Stimulated activated memory B cell treated with anti-CD40 and anti-IgM and Interleukin-4, amounts not matched to agents 10 μg/mL and 1 μg/mL and 100 μg/mL, for 72 hours (primary cell): ENCODE measurements around the gene SVOPL.
A peak's percentile ranks its signal among the peaks of the same experiment; 100 is the strongest.

Experiments used
- ATAC-seq: fragments of 150-1000 bp; cut with Tn5 transposase; 2 replicates; pipeline ENCODE4 v1.10.0; 2021
- H3K27ac Mint-ChIP-seq: one replicate; pipeline ENCODE4 v1.8.0; 2022; ENCODE audit warnings: mild to moderate bottlenecking, mixed read lengths
- H3K27me3 Mint-ChIP-seq: one replicate; pipeline ENCODE4 v1.8.0; 2022; ENCODE audit warnings: mixed read lengths
- H3K36me3 Mint-ChIP-seq: one replicate; pipeline ENCODE4 v1.8.0; 2022; ENCODE audit warnings: mixed read lengths
- H3K4me1 Mint-ChIP-seq: one replicate; pipeline ENCODE4 v1.8.0; 2022; ENCODE audit warnings: mixed read lengths
- H3K4me3 Mint-ChIP-seq: one replicate; pipeline ENCODE4 v1.8.0; 2022; ENCODE audit warnings: mild to moderate bottlenecking, moderate library complexity, mixed read lengths
- H3K9me3 Mint-ChIP-seq: one replicate; pipeline ENCODE4 v1.8.0; 2022; ENCODE audit warnings: mixed read lengths

Gene SVOPL

DNA sequence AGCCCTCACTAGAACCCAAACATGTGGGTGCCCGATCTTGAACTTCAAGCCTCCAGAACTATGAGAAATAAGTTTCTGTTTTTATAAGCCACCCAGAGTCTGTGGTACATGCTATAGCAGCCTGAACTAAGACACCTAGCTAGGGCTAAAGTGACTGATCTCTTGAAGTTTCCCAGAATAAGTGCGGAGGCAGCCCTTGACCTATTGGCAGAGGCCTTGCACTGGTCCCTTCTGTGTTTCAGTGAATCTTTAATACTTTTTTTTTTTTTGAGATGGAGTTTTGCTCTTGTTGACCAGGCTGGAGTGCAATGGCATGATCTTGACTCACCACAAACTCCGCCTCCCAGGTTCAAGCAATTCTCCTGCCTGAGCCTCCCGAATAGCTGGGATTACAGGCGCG, 85.1 kb downstream of the SVOPL start:
- H3K27ac Mint-ChIP-seq = no peak overlapping the region
- H3K4me3 Mint-ChIP-seq = no peak overlapping the region
- no peak for ATAC-seq

GRCh38 chr7:138613630-138614029, 87.5 kb downstream of the SVOPL start:
- Mint-ChIP-seq H3K9me3 (no peaks in the 10 kb centered on the region), H3K27ac (no peak overlapping the region), H3K4me3 (no peak overlapping the region), H3K27me3 (peaks cover 6% of the 10 kb centered on the region), H3K36me3 (no peaks in the 10 kb centered on the region), H3K4me1 (peaks cover 5% of the 10 kb centered on the region)
- no peak for ATAC-seq

More for the DNA sequence above, 85.1 kb downstream of the SVOPL start:
- peaks cover 6% of the 10 kb centered on the region for H3K4me1 Mint-ChIP-seq
- H3K9me3 Mint-ChIP-seq = no peaks in the 10 kb centered on the region
- H3K36me3 Mint-ChIP-seq = no peaks in the 10 kb centered on the region
- peaks cover 9% of the 10 kb centered on the region for H3K27me3 Mint-ChIP-seq

DNA sequence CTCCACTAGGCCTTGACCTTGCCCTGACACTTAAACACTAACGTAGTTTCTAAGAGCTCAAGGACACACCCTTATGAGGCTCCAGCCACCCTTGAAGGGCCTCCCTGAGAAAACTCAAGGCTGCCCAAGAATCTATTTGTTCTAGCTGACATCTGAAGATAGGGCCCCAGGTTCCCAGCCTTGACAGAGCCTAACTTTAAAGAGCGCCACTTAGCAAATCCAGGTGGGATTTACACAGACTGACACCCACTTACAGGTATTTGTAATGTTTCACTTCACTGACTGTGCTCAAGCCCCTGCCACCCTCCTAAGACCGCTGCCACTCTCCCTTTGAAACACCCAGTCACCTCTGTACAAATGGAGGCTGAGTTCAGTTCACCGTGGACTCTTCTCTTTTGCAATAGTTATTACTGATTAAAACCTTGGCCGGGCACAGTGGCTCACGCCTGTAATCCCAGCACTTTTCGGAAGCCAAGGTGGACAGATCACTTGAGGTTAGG, 90.4 kb downstream of the SVOPL start:
- peaks cover 2% of the 10 kb centered on the region for H3K9me3 Mint-ChIP-seq
- H3K27ac Mint-ChIP-seq = no peak overlapping the region
- peaks cover 7% of the 10 kb centered on the region for H3K27me3 Mint-ChIP-seq
- no peak overlapping the region for H3K4me3 Mint-ChIP-seq
- no peaks in the 10 kb centered on the region for H3K36me3 Mint-ChIP-seq
- H3K4me1 Mint-ChIP-seq = peaks cover 16% of the 10 kb centered on the region
- ATAC-seq = no peak

GRCh38 chr7:138608275-138608674, 92.9 kb downstream of the SVOPL start:
- Mint-ChIP-seq H3K9me3 (peaks cover 2% of the 10 kb centered on the region), H3K27me3 (peaks cover 7% of the 10 kb centered on the region), H3K4me3 (no peak overlapping the region), H3K27ac (no peak overlapping the region), H3K36me3 (no peaks in the 10 kb centered on the region), H3K4me1 (peaks cover 16% of the 10 kb centered on the region)
- ATAC-seq = peak; percentile 27

DNA sequence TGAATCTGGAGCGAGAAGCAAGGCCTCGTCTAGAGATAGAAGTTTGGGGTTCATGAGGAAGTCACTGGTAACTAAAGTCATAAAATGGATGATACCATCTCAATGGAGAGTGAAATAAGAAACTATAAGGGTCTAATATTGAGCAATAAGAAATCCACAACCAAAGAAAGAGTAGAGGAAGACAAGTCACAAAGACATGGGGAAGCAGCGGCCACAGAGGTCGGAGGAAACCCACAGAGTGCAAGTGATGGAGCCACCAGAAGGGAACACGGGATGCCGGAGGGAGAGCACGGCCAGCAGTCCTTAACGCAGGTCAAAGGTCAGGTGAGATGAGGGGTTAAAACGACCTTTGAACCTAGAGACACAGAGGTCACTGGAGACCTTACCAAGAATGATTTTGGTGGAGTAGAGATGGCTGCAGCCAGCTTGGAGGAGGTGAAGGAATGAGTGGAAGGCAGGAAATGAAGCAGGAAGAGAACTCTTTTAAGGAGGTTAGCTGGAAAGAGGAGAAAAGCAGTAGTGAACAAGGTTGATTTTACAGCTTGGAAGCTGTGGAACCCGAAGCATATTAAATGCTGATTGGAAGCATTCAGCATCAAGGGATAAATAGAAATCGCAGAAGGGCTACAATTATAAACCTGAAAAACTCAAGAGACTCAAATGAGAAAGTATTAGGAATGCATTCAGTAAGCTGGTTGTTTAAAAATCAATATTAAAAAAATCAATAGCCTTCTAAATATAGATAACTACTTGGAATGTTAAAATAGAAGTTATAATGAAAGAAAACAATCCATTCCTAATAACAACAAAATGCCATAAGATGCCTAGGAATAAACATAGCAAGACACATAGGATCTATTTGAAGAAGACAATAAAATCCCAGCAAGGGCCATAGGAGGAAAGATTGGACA, 93.7 kb downstream of the SVOPL start:
- Mint-ChIP-seq H3K4me1 (peaks cover 16% of the 10 kb centered on the region), H3K27me3 (peaks cover 7% of the 10 kb centered on the region), H3K27ac (no peak overlapping the region), H3K4me3 (no peak overlapping the region), H3K9me3 (peaks cover 2% of the 10 kb centered on the region), H3K36me3 (no peaks in the 10 kb centered on the region)
- no peak for ATAC-seq

DNA sequence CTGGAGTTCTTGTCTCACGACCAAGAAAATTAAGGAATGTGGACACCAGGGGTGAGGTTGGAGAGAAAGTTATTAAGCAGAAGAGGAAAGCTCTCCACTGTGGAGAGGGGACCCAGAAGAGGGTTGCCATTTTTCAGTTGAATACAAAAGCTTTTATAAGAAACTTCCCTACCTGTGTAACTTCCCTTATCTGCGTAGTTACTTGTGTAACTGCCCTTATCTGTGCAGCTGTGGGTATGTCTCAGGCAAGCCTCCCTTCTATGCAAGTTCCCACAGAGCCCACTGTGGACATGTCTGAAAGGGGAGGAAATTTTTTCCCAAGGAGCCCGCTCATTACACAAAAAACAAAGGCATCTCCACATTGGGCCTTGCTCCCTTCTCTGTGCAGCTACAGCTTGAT, 94.9 kb downstream of the SVOPL start:
- peaks cover 2% of the 10 kb centered on the region for H3K9me3 Mint-ChIP-seq
- ATAC-seq = no peak
- H3K4me1 Mint-ChIP-seq = peaks cover 16% of the 10 kb centered on the region
- H3K27ac Mint-ChIP-seq = no peak overlapping the region
- H3K27me3 Mint-ChIP-seq = peaks cover 7% of the 10 kb centered on the region
- H3K36me3 Mint-ChIP-seq = no peaks in the 10 kb centered on the region
- H3K4me3 Mint-ChIP-seq = no peak overlapping the region

DNA sequence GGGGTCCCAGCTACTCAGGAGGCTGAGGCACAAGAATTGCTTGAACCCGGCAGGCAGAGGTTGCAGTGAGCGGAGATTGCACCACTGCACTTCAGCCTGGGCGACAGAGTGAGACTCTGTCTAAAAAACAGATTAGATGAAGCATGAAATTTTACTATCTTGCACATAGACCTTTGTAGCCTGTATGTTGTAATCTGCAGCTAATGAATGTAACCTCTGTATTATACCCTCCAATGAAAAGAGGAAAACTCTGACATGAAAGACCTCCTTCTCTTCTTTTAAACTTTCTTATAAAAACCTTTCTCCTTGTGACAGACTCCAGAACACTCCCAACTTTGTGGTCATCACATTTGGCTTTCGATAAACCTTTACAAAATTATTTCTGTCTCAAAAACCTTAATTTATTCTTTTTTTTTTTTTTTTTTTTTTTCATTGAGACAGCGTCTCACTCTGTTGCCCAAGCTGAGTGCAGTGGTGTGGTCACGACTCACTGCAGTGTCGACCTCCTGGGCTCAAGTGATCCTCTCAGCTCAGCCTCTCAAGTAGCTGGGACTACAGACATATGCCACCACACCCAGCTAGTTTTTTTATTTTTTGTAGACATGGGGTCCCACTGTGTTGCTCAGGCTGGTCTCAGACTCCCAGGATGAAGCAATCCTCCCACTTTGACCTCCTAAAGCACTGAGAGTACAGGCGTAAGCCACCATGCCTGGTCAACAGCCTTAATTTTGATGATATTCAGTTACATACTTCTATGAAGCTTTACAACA, 97.4 kb downstream of the SVOPL start:
- peaks cover 13% of the 10 kb centered on the region for H3K27me3 Mint-ChIP-seq
- H3K4me1 Mint-ChIP-seq = peaks cover 16% of the 10 kb centered on the region
- H3K36me3 Mint-ChIP-seq = no peaks in the 10 kb centered on the region
- H3K4me3 Mint-ChIP-seq = no peak overlapping the region
- no peak for ATAC-seq
- peaks cover 2% of the 10 kb centered on the region for H3K9me3 Mint-ChIP-seq
- no peak overlapping the region for H3K27ac Mint-ChIP-seq

DNA sequence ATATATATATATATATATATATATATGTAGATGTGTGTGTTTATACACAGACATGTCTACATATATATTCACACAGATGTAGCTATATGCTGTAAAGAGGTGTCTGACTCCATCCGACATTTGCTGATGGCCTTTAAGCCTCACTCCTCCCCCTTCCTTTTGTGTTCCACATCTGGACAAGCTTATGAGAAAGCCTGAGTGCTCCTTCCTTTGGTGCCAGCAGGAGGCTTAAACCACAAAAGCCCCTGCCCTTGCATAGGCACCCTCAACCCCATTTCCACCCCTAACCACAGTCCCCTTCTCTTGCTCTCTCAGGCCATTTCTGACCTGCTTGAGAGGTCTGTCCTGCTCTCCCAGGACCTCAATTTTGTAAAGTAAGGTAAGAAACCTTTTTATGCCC, 98.7 kb downstream of the SVOPL start:
- H3K36me3 Mint-ChIP-seq = no peaks in the 10 kb centered on the region
- H3K9me3 Mint-ChIP-seq = peaks cover 2% of the 10 kb centered on the region
- peaks cover 21% of the 10 kb centered on the region for H3K27me3 Mint-ChIP-seq
- no peak overlapping the region for H3K4me3 Mint-ChIP-seq
- H3K4me1 Mint-ChIP-seq = peaks cover 6% of the 10 kb centered on the region
- H3K27ac Mint-ChIP-seq = no peak overlapping the region
- no peak for ATAC-seq

DNA sequence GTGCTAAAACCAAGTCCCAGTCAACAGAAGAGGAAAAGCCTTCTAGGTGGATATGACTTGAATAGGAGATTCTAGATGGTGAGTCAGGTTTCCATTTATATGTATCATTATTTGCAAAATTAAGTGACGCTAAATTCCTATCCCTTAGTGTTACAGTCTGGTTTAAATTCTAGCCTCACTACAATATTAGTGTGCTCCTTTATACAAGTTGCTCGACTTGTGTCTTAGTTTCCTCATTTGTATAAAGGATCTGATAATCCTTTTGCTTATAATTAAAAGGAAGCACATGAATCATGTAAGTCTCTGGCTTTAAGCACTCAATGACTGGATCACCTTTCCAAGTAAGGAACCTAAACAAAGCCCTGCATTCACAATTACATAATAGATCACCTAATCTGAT, 105.7 kb downstream of the SVOPL start:
- no peak for ATAC-seq
- no peaks in the 10 kb centered on the region for H3K36me3 Mint-ChIP-seq
- peaks cover 20% of the 10 kb centered on the region for H3K27me3 Mint-ChIP-seq
- H3K27ac Mint-ChIP-seq = no peak overlapping the region
- H3K4me1 Mint-ChIP-seq = no peaks in the 10 kb centered on the region
- H3K4me3 Mint-ChIP-seq = no peak overlapping the region
- H3K9me3 Mint-ChIP-seq = no peaks in the 10 kb centered on the region

DNA sequence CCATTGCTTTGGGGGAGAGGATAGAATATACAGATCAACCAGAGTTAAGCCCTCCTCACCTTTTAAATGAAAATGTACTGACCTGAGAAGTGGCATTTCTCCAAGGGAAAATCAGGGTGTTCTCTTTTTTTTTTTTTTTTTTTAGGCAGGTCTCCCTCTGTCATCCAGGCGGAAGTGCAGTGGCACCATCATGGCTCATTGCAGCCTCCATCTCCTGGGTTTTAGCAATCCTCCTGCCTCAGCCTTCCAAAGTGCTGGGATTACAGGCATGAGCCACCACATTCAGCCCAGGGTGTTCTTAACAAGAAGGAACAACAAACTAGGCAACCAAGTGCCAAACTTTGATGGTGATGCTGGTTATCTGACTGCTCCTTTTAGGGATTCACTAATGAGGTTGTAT, 111.0 kb downstream of the SVOPL start:
- Mint-ChIP-seq H3K27ac (no peak overlapping the region), H3K4me3 (no peak overlapping the region), H3K27me3 (no peaks in the 10 kb centered on the region), H3K9me3 (no peaks in the 10 kb centered on the region), H3K36me3 (peaks cover 11% of the 10 kb centered on the region), H3K4me1 (no peaks in the 10 kb centered on the region)
- ATAC-seq = no peak

DNA sequence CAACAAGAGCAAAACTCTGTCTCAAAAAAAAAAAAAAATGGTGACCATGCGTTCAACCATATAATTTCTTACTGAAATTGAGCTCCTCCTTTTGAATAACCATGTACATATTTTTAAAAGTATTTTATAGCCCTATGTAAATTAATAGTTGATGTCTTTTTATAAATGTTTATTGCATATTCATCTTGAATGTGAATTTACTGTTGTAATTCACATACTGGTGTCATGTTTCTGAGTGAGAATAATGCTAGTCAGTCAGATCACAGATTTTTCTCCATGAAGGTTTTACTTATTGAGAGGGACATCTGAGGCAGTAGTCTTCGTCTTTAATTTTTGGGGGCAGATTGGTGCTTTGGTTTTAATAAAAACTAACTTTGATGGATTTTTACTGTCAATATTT, 112.2 kb downstream of the SVOPL start:
- no peak for ATAC-seq
- Mint-ChIP-seq H3K4me3 (no peak overlapping the region), H3K27me3 (no peaks in the 10 kb centered on the region), H3K36me3 (peaks cover 23% of the 10 kb centered on the region), H3K27ac (no peak overlapping the region), H3K9me3 (no peaks in the 10 kb centered on the region), H3K4me1 (no peaks in the 10 kb centered on the region)

DNA sequence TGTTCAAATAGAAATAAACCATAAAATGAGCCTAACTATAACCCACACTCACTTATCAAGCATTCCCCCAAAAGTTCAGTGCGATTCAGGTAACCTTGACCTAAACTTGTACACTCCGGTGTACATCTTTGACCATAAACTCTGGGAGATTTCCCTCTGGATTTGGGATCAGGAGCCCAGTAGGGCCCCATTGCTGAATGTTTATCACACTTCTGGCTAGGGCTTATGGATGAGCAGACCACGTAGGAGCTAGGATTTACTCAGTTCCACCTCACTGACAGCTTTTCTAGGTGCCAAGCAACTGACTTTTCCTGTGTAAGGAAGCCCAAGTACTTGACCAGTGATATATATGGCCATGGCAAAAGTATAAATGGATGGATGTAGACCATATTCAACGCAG, 113.7 kb downstream of the SVOPL start:
- peaks cover 35% of the 10 kb centered on the region for H3K36me3 Mint-ChIP-seq
- no peak overlapping the region for H3K27ac Mint-ChIP-seq
- H3K9me3 Mint-ChIP-seq = no peaks in the 10 kb centered on the region
- H3K27me3 Mint-ChIP-seq = no peaks in the 10 kb centered on the region
- H3K4me1 Mint-ChIP-seq = no peaks in the 10 kb centered on the region
- H3K4me3 Mint-ChIP-seq = no peak overlapping the region
- no peak for ATAC-seq

DNA sequence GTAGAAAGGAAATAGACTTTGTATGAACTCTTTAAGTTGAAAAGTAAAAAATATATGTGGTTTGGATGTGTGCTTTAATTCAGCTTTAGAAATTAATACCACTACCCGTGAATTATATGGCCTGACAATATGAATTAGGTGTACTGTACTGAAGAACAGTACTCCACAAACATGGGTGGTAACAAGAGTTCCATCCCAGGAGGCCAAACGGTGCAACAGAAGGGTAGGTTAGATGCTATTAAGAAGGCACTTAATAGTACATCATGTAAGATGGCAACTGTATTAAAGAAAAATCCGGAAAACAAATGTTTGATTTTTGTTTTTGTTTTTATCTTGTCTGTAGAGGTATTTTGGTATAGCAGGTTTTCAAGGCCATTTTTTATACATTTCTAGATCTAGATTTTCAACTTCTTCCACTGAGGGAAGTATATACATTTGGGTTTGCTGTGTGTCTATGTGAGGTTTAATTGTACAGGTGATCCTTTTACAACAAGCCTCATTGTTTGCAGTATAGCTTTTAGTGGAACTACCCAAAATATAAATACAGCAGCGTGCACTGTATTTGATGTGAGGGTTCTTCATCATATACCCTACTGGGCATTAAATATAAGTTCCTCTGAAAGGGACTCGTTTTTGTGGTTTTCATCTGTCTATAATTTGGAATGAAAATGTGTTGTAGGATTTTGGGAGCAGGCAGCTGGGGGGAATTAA, 115.7 kb downstream of the SVOPL start:
- Mint-ChIP-seq H3K27me3 (no peaks in the 10 kb centered on the region), H3K4me3 (no peak overlapping the region), H3K27ac (no peak overlapping the region), H3K4me1 (no peaks in the 10 kb centered on the region), H3K36me3 (peaks cover 42% of the 10 kb centered on the region), H3K9me3 (no peaks in the 10 kb centered on the region)
- no peak for ATAC-seq

DNA sequence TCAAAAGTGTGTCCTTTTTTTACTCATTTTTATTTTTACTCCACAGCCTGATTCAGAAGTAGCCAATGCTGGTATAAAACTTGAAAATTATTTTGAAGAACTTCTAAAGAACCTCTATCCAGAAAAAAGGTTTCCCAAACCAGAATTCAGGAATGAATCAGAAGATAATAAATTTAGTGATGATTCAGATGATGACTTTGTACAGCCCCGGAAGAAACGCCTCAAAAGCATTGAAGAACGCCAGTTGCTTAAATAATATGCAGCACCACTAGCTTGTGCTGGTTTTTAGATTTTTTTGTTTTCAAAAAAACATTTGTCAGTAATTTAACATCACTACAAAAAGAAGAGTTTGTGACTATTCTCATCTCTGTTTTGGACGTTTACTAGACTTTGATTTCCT, 116.5 kb downstream of the SVOPL start:
- Mint-ChIP-seq H3K36me3 (peaks cover 49% of the 10 kb centered on the region), H3K27ac (no peak overlapping the region), H3K27me3 (no peaks in the 10 kb centered on the region), H3K9me3 (no peaks in the 10 kb centered on the region), H3K4me1 (no peaks in the 10 kb centered on the region), H3K4me3 (no peak overlapping the region)
- ATAC-seq = no peak

- H3K27ac Mint-ChIP-seq = no peak overlapping the region
- no peaks in the 10 kb centered on the region for H3K27me3 Mint-ChIP-seq
- peaks cover 53% of the 10 kb centered on the region for H3K36me3 Mint-ChIP-seq
- ATAC-seq = no peak
- H3K4me3 Mint-ChIP-seq = no peak overlapping the region
- H3K4me1 Mint-ChIP-seq = no peaks in the 10 kb centered on the region
- H3K9me3 Mint-ChIP-seq = no peaks in the 10 kb centered on the region
These were observed 116.9 kb downstream of the SVOPL start for GRCh38 chr7:138584283-138584682.
